Measurements from ENCODE around the gene ZC2HC1B.

DNA sequence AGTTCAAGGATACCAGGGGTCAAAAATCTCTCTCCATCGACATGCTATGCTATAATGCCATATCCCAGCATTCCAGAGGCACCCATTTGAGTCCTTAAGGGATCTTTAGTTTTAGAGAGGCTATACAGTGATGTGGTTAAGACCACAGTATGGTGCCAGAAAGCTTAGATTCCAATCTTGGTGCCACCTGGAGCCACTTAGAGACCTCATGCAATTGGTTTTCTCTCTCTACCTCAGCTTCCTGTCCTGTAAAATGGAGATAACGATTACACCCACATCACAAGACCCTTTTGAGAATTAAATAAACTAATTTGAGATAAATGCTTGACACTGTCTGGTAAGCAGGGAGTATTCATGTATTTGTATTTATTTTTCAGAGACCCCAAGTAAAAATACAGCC is 104.8 kb downstream of the ZC2HC1B start:
- TF ChIP-seq, protein P1, sequence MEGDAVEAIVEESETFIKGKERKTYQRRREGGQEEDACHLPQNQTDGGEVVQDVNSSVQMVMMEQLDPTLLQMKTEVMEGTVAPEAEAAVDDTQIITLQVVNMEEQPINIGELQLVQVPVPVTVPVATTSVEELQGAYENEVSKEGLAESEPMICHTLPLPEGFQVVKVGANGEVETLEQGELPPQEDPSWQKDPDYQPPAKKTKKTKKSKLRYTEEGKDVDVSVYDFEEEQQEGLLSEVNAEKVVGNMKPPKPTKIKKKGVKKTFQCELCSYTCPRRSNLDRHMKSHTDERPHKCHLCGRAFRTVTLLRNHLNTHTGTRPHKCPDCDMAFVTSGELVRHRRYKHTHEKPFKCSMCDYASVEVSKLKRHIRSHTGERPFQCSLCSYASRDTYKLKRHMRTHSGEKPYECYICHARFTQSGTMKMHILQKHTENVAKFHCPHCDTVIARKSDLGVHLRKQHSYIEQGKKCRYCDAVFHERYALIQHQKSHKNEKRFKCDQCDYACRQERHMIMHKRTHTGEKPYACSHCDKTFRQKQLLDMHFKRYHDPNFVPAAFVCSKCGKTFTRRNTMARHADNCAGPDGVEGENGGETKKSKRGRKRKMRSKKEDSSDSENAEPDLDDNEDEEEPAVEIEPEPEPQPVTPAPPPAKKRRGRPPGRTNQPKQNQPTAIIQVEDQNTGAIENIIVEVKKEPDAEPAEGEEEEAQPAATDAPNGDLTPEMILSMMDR (IDR thresholded peaks at IDR 0.05; ENCODE audit: control extremely low read depth in 1 of 3, insufficient read depth in 1 of 3, low read depth in 1 of 3, low read length in 3 of 3), result no peak
- TF ChIP-seq RFX5 (IDR thresholded peaks at IDR 0.05; ENCODE audit: borderline replicate concordance, low read depth, low read length) (no peak), POLR2A (IDR thresholded peaks at IDR 0.05; ENCODE audit: control extremely low read depth in 1 of 2, low read depth in 2 of 2, low read length in 2 of 2) (no peak), JUND (IDR thresholded peaks at IDR 0.05; ENCODE audit: low read length) (no peak), KDM5A (IDR thresholded peaks at IDR 0.05; ENCODE audit: low read length) (no peak), BRCA1 (IDR thresholded peaks at IDR 0.05; ENCODE audit: low read depth, low read length) (no peak), EZH2 (IDR thresholded peaks at IDR 0.05; ENCODE audit: low read depth, low read length, severe bottlenecking) (peak; percentile 4)
